HG02884 (cell line): ENCODE results near the gene XIRP2.

Experiments used
- ATAC-seq: cut with Tn5 transposase; IDR thresholded peaks from one replicate; pipeline ENCODE4 v1.9.1; 2021; ENCODE audit warnings: mild to moderate bottlenecking, moderate library complexity; ENCODE audit not compliant: unreplicated experiment

Gene XIRP2

GRCh38 chr2:167271932-167272331 is 383.7 kb downstream of the XIRP2 start:
- no peak for ATAC-seq

GRCh38 chr2:167275046-167275445 is 386.8 kb downstream of the XIRP2 start:
- no peak for ATAC-seq

DNA sequence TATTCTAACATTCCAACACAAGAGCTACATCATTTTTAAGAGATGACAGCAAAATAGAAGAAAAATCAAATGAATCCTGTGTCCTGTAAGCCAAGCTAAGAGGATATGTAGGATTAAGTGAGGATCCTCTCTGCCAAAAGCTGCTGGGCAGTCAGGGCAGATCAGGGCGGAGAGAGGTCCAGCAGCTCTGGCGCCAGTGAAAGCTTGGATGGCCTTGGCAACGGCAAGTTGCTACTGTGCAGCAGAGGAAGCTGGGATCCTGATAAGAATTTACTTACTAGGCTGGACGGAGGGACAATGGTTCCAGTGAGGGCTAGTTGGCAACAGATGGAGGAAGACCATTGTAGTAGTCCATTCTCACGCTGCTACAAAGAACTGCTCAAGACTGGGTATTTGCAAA is 391.5 kb downstream of the XIRP2 start:
- ATAC-seq = no peak

DNA sequence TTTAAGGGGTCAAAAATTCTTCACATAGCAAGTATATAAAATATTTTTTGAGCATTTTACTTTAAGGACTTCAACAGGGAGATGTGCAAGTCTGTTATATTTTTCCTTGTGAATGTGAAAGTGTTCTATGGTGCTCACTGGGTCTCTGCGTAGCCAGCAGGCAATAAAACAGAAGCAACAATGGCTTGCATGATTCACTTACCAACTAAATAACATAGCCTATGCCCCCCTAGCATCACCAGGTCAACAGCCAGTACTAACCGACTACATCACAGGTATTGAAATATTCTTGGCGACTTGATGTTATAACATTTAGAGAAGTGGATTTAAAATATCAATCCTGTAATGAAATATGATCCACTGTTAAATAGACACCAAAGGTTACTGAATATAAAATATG is 398.9 kb downstream of the XIRP2 start:
- no peak for ATAC-seq

GRCh38 chr2:167289651-167290410 is 401.6 kb downstream of the XIRP2 start:
- ATAC-seq = no peak

- peak; percentile 99 for ATAC-seq
Measured at GRCh38 chr2:167292430-167293171, 404.3 kb downstream of the XIRP2 start, which contains the start of gene B3GALT1. B3GALT1 (plus strand) TSS chr2:167293001.

- peak; percentile 4 for ATAC-seq
Measured at GRCh38 chr2:167293172-167293781, 405.0 kb downstream of the XIRP2 start.

DNA sequence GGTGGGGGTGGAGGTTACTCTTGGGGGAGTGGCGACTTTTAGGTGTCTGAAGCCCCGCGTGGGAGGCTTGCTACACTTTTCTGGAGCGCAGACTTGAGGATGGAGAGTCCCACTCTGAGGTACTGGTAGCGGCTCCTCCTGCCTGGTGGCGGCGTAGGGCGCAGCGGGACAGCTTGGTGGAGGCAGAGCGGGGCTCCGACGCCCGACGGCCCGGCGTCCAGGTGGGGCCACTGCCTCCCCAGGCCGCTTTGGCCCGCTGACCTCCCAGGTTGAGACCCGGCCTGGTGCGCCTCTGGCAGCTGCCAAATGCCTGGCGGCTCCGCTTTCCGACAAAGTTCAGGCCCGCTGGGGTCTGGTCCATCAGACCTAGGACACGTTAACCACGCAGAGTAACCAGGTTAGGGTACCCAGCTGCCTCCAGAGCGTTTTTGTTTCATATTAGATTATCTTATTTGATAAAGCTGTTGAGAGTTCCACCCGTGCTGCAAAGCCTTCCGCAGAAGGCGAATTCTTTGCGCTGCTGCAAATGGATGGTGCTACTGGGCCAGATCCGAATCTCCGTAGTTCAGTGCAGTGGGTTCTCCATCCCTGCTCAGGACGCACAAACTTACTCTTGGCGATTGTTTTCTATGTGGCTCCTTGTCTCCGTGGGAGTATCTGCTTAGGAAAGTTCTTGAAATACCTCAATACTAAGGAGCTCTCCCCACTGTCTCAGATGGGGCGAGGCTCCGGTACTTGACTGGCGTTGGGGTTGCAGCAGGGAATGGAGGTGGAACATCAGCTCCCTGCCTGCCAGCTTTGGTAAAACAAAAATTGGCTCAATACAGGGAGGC is 405.9 kb downstream of the XIRP2 start:
- ATAC-seq = no peak

- ATAC-seq = no peak
Measured at GRCh38 chr2:167294776-167295140, 406.5 kb downstream of the XIRP2 start.

DNA sequence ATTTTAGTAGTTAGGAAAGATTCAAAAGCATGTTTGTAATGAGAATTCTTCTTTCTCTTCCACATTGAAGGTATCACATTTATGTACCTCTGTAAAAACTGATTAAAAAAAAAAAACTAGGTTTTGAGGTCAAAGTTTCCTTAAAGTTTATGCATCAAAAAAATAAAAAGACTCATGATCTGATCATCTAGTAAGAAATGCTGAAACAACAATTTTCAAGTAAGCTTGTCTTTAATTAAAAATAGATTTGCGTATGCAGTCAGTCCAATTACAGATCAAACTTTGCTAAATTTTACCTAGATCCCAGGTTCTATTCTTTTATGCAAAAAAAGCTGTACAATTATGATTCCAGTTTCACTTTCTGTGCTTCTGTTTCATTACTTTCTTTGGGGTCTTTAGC is 409.0 kb downstream of the XIRP2 start:
- no peak for ATAC-seq

DNA sequence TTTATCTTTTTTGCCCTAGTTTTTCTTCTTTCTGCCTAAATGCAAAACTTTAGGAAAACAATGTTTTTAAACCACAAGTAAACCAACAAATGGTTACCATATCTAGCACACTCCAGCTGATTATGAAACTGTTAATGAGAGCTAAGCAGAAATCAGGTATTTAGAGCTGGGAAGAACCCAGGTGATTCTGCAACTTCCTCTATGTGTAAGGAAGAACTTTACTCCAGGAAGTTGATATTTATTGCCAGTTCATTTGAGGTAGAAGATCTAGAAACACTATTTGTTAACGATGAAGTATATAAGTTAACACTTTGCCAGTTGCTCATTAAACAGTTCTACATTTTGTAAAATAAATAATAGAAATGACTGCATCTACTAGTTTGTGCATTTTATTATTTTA is 409.7 kb downstream of the XIRP2 start:
- ATAC-seq = no peak
